ENCODE measurements around the gene PLEKHG4. TPM values are rescaled to one million over a fixed set of nuclear protein-coding genes. Genes with fewer than 3 reads are reported as not detected.

Gene PLEKHG4
- total RNA-seq, 1 experiment from 2014 or later: 5.9 TPM

DNA sequence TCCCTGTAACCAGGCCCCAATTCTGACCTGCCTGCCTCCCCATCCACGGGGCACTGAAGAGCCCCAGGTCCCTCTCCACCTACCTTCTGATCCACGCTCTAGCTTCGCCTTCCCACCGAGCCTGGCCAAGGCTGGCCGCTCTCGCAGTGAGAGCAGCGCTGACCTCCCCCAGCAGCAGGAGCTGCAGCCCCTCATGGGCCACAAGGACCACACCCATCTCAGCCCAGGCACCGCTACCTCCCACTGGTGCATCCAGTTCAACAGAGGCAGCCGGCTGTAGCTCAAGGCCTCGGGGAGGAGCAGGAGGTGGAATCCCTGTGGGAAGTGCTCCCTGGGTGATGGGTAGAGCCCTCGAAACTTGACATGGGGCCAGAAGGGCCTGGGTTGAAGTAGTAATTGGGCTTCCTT is 8.4 kb upstream of the PLEKHG4 start (continued):
- TF ChIP-seq, protein P1, sequence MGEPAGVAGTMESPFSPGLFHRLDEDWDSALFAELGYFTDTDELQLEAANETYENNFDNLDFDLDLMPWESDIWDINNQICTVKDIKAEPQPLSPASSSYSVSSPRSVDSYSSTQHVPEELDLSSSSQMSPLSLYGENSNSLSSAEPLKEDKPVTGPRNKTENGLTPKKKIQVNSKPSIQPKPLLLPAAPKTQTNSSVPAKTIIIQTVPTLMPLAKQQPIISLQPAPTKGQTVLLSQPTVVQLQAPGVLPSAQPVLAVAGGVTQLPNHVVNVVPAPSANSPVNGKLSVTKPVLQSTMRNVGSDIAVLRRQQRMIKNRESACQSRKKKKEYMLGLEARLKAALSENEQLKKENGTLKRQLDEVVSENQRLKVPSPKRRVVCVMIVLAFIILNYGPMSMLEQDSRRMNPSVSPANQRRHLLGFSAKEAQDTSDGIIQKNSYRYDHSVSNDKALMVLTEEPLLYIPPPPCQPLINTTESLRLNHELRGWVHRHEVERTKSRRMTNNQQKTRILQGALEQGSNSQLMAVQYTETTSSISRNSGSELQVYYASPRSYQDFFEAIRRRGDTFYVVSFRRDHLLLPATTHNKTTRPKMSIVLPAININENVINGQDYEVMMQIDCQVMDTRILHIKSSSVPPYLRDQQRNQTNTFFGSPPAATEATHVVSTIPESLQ (CRISPR knock-in tag; IDR thresholded peaks at IDR 0.05): no peak
- TF ChIP-seq, protein P2, sequence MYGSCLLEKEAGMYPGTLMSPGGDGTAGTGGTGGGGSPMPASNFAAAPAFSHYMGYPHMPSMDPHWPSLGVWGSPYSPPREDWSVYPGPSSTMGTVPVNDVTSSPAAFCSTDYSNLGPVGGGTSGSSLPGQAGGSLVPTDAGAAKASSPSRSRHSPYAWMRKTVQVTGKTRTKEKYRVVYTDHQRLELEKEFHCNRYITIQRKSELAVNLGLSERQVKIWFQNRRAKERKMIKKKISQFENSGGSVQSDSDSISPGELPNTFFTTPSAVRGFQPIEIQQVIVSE (CRISPR knock-in tag; IDR thresholded peaks at IDR 0.05; ENCODE audit: borderline replicate concordance): no peak
- no peak for TF ChIP-seq SP1 (CRISPR knock-in tag; conservative IDR thresholded peaks at IDR 0.05)

DNA sequence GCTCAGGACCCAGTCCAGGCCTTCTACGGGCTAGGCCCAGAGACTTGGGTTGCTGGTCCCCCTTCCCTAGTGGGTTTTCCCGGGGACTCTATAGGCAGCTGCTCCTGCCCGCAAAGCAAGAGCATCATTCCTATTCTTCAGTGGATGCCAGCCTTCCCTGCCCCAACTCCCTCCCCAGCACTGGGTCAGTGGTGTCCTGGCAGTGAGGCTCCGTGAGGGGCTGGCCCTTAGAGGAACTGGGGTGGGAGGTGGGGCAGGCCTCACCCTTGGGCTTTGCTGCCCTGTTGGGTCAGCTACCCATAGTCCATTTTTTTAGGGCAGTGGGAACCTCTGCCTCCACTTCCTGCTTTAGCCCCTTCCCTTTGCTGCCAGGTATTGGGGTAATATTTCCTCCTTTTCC is 7.9 kb upstream of the PLEKHG4 start:
- CTCF ChIA-PET: interaction anchor here (0.7 to 3.1 kb wide), 6 partner anchors 10 to 194 kb away, joined by 3 to 18 read pairs (median 4); partner anchors contain the start of genes FHOD1 and SLC9A5
- Mint-ChIP-seq H3K4me1 (no peaks in the 10 kb centered on the region), H3K9me3 (no peaks in the 10 kb centered on the region), H3K27ac (no peak overlapping the region), H3K4me3 (no peak overlapping the region), H3K27me3 (ENCODE audit: low read depth) (peaks cover 2% of the 10 kb centered on the region; the same call in 1 of the 2 replicates), H3K36me3 (no peaks in the 10 kb centered on the region; the same call in 1 of the 2 replicates)
- POLR2A ChIA-PET: interaction anchor here (1.0 kb wide), 1 partner anchor 160 kb away, joined by 3 read pairs; the partner anchor contains the start of gene HSD11B2
- no peak for ATAC-seq
- no peak for TF ChIP-seq RELA (CRISPR knock-in tag; IDR thresholded peaks at IDR 0.05; ENCODE audit: borderline replicate concordance)
- TF ChIP-seq TEAD4 (CRISPR knock-in tag; IDR thresholded peaks at IDR 0.05): no peak
- no peak for TF ChIP-seq ZNF219 (CRISPR knock-in tag; IDR thresholded peaks at IDR 0.05; ENCODE audit: borderline replicate concordance)
- TF ChIP-seq, protein P3, sequence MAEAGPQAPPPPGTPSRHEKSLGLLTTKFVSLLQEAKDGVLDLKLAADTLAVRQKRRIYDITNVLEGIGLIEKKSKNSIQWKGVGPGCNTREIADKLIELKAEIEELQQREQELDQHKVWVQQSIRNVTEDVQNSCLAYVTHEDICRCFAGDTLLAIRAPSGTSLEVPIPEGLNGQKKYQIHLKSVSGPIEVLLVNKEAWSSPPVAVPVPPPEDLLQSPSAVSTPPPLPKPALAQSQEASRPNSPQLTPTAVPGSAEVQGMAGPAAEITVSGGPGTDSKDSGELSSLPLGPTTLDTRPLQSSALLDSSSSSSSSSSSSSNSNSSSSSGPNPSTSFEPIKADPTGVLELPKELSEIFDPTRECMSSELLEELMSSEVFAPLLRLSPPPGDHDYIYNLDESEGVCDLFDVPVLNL (CRISPR knock-in tag; IDR thresholded peaks at IDR 0.05; ENCODE audit: borderline replicate concordance, low read depth): no peak
- TF ChIP-seq, protein P1 (CRISPR knock-in tag; IDR thresholded peaks at IDR 0.05): no peak
- TF ChIP-seq, protein P4, sequence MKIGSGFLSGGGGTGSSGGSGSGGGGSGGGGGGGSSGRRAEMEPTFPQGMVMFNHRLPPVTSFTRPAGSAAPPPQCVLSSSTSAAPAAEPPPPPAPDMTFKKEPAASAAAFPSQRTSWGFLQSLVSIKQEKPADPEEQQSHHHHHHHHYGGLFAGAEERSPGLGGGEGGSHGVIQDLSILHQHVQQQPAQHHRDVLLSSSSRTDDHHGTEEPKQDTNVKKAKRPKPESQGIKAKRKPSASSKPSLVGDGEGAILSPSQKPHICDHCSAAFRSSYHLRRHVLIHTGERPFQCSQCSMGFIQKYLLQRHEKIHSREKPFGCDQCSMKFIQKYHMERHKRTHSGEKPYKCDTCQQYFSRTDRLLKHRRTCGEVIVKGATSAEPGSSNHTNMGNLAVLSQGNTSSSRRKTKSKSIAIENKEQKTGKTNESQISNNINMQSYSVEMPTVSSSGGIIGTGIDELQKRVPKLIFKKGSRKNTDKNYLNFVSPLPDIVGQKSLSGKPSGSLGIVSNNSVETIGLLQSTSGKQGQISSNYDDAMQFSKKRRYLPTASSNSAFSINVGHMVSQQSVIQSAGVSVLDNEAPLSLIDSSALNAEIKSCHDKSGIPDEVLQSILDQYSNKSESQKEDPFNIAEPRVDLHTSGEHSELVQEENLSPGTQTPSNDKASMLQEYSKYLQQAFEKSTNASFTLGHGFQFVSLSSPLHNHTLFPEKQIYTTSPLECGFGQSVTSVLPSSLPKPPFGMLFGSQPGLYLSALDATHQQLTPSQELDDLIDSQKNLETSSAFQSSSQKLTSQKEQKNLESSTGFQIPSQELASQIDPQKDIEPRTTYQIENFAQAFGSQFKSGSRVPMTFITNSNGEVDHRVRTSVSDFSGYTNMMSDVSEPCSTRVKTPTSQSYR (CRISPR knock-in tag; IDR thresholded peaks at IDR 0.05): no peak
- TF ChIP-seq ETV6 (CRISPR knock-in tag; IDR thresholded peaks at IDR 0.05): no peak
- TF ChIP-seq NFE2L1 (CRISPR knock-in tag; IDR thresholded peaks at IDR 0.05): no peak
- DNase-seq (ENCODE audit: low spot score): no peak

DNA sequence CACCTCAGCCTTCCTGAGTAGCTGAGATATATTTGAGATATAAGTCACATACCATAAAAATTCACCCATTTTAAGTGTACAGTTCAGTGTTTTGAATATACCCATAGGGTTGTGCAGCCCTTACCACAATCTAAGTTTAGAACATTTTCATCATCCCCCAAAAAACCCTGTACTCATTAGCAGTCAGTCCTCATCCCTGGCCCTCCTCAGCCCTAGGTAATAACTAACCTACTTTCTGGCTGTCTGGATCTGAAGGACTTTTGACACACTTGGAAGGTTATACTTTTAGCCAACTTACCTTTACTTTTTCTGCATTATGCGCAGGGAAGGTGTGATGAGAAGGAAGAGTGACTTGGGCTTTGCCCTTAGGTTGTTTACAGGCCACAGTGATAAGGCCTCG is 4.0 kb upstream of the PLEKHG4 start:
- H3K9me3 Mint-ChIP-seq: no peaks in the 10 kb centered on the region
- H3K27me3 Mint-ChIP-seq (ENCODE audit: low read depth): peaks cover 19% of the 10 kb centered on the region
- ChIA-PET POLR2A (no interaction called here), CTCF (no interaction called here)
- ATAC-seq (no peak), DNase-seq (ENCODE audit: low spot score) (no peak)
- H3K36me3 Mint-ChIP-seq: no peaks in the 10 kb centered on the region; the same call in 1 of the 2 replicates
- no peak overlapping the region for H3K4me3 Mint-ChIP-seq
- peaks cover 2% of the 10 kb centered on the region; the same call in 1 of the 2 replicates for H3K4me1 Mint-ChIP-seq
- no peak overlapping the region for H3K27ac Mint-ChIP-seq
- TF ChIP-seq NR2C2 (CRISPR knock-in tag; IDR thresholded peaks at IDR 0.05) (no peak), GRHL2 (CRISPR knock-in tag; IDR thresholded peaks at IDR 0.05; ENCODE audit: insufficient replicate concordance, severe bottlenecking) (no peak), CREB1 (CRISPR knock-in tag; IDR thresholded peaks at IDR 0.05) (no peak), ELF4 (CRISPR knock-in tag; IDR thresholded peaks at IDR 0.05; ENCODE audit: low read depth) (no peak), MXD4 (CRISPR knock-in tag; IDR thresholded peaks at IDR 0.05; ENCODE audit: borderline replicate concordance) (no peak), FOXJ3 (CRISPR knock-in tag; IDR thresholded peaks at IDR 0.05; ENCODE audit: borderline replicate concordance) (no peak)
- TF ChIP-seq, protein P5, sequence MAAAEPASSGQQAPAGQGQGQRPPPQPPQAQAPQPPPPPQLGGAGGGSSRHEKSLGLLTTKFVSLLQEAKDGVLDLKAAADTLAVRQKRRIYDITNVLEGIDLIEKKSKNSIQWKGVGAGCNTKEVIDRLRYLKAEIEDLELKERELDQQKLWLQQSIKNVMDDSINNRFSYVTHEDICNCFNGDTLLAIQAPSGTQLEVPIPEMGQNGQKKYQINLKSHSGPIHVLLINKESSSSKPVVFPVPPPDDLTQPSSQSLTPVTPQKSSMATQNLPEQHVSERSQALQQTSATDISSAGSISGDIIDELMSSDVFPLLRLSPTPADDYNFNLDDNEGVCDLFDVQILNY (CRISPR knock-in tag; IDR thresholded peaks at IDR 0.05): no peak
- TF ChIP-seq, protein P6, sequence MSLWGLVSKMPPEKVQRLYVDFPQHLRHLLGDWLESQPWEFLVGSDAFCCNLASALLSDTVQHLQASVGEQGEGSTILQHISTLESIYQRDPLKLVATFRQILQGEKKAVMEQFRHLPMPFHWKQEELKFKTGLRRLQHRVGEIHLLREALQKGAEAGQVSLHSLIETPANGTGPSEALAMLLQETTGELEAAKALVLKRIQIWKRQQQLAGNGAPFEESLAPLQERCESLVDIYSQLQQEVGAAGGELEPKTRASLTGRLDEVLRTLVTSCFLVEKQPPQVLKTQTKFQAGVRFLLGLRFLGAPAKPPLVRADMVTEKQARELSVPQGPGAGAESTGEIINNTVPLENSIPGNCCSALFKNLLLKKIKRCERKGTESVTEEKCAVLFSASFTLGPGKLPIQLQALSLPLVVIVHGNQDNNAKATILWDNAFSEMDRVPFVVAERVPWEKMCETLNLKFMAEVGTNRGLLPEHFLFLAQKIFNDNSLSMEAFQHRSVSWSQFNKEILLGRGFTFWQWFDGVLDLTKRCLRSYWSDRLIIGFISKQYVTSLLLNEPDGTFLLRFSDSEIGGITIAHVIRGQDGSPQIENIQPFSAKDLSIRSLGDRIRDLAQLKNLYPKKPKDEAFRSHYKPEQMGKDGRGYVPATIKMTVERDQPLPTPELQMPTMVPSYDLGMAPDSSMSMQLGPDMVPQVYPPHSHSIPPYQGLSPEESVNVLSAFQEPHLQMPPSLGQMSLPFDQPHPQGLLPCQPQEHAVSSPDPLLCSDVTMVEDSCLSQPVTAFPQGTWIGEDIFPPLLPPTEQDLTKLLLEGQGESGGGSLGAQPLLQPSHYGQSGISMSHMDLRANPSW (CRISPR knock-in tag; conservative IDR thresholded peaks at IDR 0.05; ENCODE audit: low read depth): no peak
